Suprapubic skin (tissue), 3 donors: ENCODE measurements around the gene PPP1R11.

Source experiments
- CTCF ChIP-seq, 2 donors: fragments of 200-600 bp in 1 of 2; fragments of 450-650 bp in 1 of 2; sonication (generic) in 1 of 2; IDR thresholded peaks; one replicate each; pipeline ENCODE4 v1.5.1; 2016 to 2019; ENCODE audit warnings: antibody characterized with exemption in 2 of 2, mild to moderate bottlenecking in 1 of 2, moderate library complexity in 1 of 2
- EP300 ChIP-seq: sonication (generic); formaldehyde crosslinking; IDR thresholded peaks from one replicate; pipeline ENCODE4 v1.6.1; 2017; ENCODE audit warnings: antibody characterized with exemption
- POLR2A ChIP-seq, 2 donors: fragments of 450-650 bp; IDR thresholded peaks; one replicate each; pipeline ENCODE4 v1.6.1; 2017; ENCODE audit warnings: antibody characterized with exemption in 2 of 2, mild to moderate bottlenecking in 2 of 2, moderate library complexity in 2 of 2

- TF ChIP-seq CTCF (IDR thresholded peaks at IDR 0.05): peak in 1 of 2 donors; percentile 49
- TF ChIP-seq POLR2A (IDR thresholded peaks at IDR 0.05): no peak
- TF ChIP-seq EP300: no peak
Observed at GRCh38 chr6:30075790-30076732, 9.1 kb downstream of the PPP1R11 start.
